GM18873 (cell line): ENCODE measurements around the gene WDR48.

Experiments used
- ATAC-seq: cut with Tn5 transposase; IDR thresholded peaks from one replicate; pipeline ENCODE4 v1.9.1; 2021; ENCODE audit warnings: mild to moderate bottlenecking, moderate library complexity, moderate number of reproducible peaks; ENCODE audit not compliant: unreplicated experiment, low FRiP score

WDR48 gene

GRCh38 chr3:39062180-39062579 lies 10.4 kb downstream of the WDR48 start:
- no peak for ATAC-seq

- ATAC-seq, result no peak
Observed at GRCh38 chr3:39063143-39063542, 11.3 kb downstream of the WDR48 start.

GRCh38 chr3:39064646-39065045 lies 12.8 kb downstream of the WDR48 start:
- ATAC-seq, result no peak

- no peak for ATAC-seq
Observed at GRCh38 chr3:39065197-39065596, 13.4 kb downstream of the WDR48 start.

GRCh38 chr3:39067286-39067685 lies 15.5 kb downstream of the WDR48 start:
- ATAC-seq, result no peak

GRCh38 chr3:39068556-39068955 lies 16.7 kb downstream of the WDR48 start:
- no peak for ATAC-seq

- no peak for ATAC-seq
Observed at GRCh38 chr3:39075910-39076309, 24.1 kb downstream of the WDR48 start.

GRCh38 chr3:39079530-39079929 lies 27.7 kb downstream of the WDR48 start:
- no peak for ATAC-seq

GRCh38 chr3:39080026-39080425 lies 28.2 kb downstream of the WDR48 start:
- no peak for ATAC-seq

GRCh38 chr3:39082666-39083313 lies 31.0 kb downstream of the WDR48 start:
- ATAC-seq, result no peak

GRCh38 chr3:39086144-39086543 lies 34.3 kb downstream of the WDR48 start:
- ATAC-seq, result no peak

- no peak for ATAC-seq
Observed at GRCh38 chr3:39088456-39088855, 36.6 kb downstream of the WDR48 start.

- no peak for ATAC-seq
Observed at GRCh38 chr3:39088889-39089288, 37.1 kb downstream of the WDR48 start.

- no peak for ATAC-seq
Observed at GRCh38 chr3:39090922-39091321, 39.1 kb downstream of the WDR48 start.

GRCh38 chr3:39094851-39095677 lies 43.2 kb downstream of the WDR48 start:
- no peak for ATAC-seq

- ATAC-seq, result no peak
Observed at GRCh38 chr3:39095778-39096177, 44.0 kb downstream of the WDR48 start.

GRCh38 chr3:39096775-39097174 lies 45.0 kb downstream of the WDR48 start:
- no peak for ATAC-seq

- ATAC-seq, result no peak
Observed at GRCh38 chr3:39097716-39098472, 46.1 kb downstream of the WDR48 start.

GRCh38 chr3:39098473-39099000 lies 46.7 kb downstream of the WDR48 start:
- ATAC-seq, result no peak

GRCh38 chr3:39099242-39099641 lies 47.4 kb downstream of the WDR48 start:
- no peak for ATAC-seq
